OCI-LY7 (cell line): Measurements from ENCODE around the gene NPDC1. TPM values are rescaled to one million over a fixed set of nuclear protein-coding genes. Genes with fewer than 3 reads are reported as not detected.

ENCODE experiments used
- BruUV-seq: library from RNA; stranded (reverse); fragments of 400-500 nt; replicated peaks from 2 replicates; lab custom pipeline; 2021; lab: Mats Ljungman, UMichigan
- CTCF ChIA-PET: fragments of 300-600 bp; sonication (Branson Sonifier 250); formaldehyde crosslinking; loops from one replicate; lab custom pipeline; 2022; ENCODE audit warnings: antibody characterized with exemption; ENCODE audit not compliant: unreplicated experiment; lab: Charles Lee
- POLR2A ChIA-PET: fragments of 300-600 bp; sonication (Branson Sonifier 250); formaldehyde crosslinking; loops from one replicate; lab custom pipeline; 2022; ENCODE audit warnings: antibody characterized with exemption; lab: Charles Lee
- DNase-seq: peaks from one replicate; pipeline ENCODE4 v3.0.0-alpha.2; 2015; ENCODE audit warnings: low spot score
- H2AFZ ChIP-seq: fragments of 200-600 bp; sonication (generic), shearing (Covaris generic); 2 replicates; pipeline ENCODE4 v1.6.1; 2014; ENCODE audit warnings: mild to moderate bottlenecking, antibody characterized with exemption, low read length, moderate library complexity
- H3K27ac ChIP-seq: fragments of 200-600 bp; sonication (generic); 2 replicates; pipeline ENCODE4 v1.5.1; 2014; ENCODE audit warnings: mixed run types, low read depth, mild to moderate bottlenecking, moderate library complexity, low read length, inconsistent platforms; ENCODE audit not compliant: poor library complexity, severe bottlenecking
- H3K36me3 ChIP-seq: fragments of 200-600 bp; sonication (generic); 2 replicates; pipeline ENCODE4 v1.6.1; 2014; ENCODE audit warnings: mild to moderate bottlenecking, antibody characterized with exemption, low read length, moderate library complexity, mixed read lengths; ENCODE audit not compliant: insufficient read depth
- H3K4me1 ChIP-seq: fragments of 200-600 bp; sonication (generic); 2 replicates; pipeline ENCODE4 v1.5.1; 2014; ENCODE audit warnings: mild to moderate bottlenecking, low read length; ENCODE audit not compliant: insufficient read depth, poor library complexity, severe bottlenecking
- H3K4me2 ChIP-seq: fragments of 200-600 bp; sonication (generic); 2 replicates; pipeline ENCODE4 v1.6.1; 2014; ENCODE audit warnings: mild to moderate bottlenecking, low read length
- H3K4me3 ChIP-seq: fragments of 200-600 bp; sonication (generic); 2 replicates; pipeline ENCODE4 v1.5.1; 2014; ENCODE audit warnings: mild to moderate bottlenecking, low read depth, low read length; ENCODE audit not compliant: poor library complexity, severe bottlenecking
- H3K79me2 ChIP-seq: fragments of 200-600 bp; sonication (generic); 2 replicates; pipeline ENCODE4 v1.6.1; 2016; ENCODE audit warnings: low read depth, mild to moderate bottlenecking, low read length, moderate library complexity, mixed read lengths; ENCODE audit not compliant: insufficient read depth
- H3K9me2 ChIP-seq: fragments of 200-600 bp; sonication (generic); 2 replicates; pipeline ENCODE4 v1.6.1; 2016; ENCODE audit warnings: mild to moderate bottlenecking, low read length, mixed read lengths; ENCODE audit not compliant: insufficient read depth
- H3K9me3 ChIP-seq: fragments of 200-600 bp; sonication (generic); 2 replicates; pipeline ENCODE4 v1.6.1; 2014; ENCODE audit warnings: mild to moderate bottlenecking, mixed run types, low read length, mixed read lengths
- H4K20me1 ChIP-seq: fragments of 200-600 bp; sonication (generic); 2 replicates; pipeline ENCODE4 v1.6.1; 2014; ENCODE audit warnings: mild to moderate bottlenecking, antibody characterized with exemption, low read length, moderate library complexity, mixed read lengths; ENCODE audit not compliant: insufficient read depth
- EZH2phosphoT487 ChIP-seq: fragments of 200-600 bp; sonication (generic); IDR thresholded peaks from 2 replicates; pipeline ENCODE4 v1.6.1; 2018; ENCODE audit warnings: low read depth, borderline replicate concordance, mild to moderate bottlenecking, mixed run types, antibody characterized with exemption, low read length, moderate library complexity, mixed read lengths
- intact Hi-C: fragments of 100-400 bp; cut with micrococcal nuclease; formaldehyde crosslinking; loops from one replicate; pipeline ENCODE4 v1.10.0; 2022; ENCODE audit not compliant: unreplicated experiment
- total RNA-seq, 2 experiments: library from RNA; depleted of rRNA in 1 of 2; stranded (reverse); fragments of >200 nt in 1 of 2; shearing (Covaris generic) in 1 of 2; gene quantifications; 2 replicates each; pipeline ENCODE4 v1.2.3, GENCODE V29; 2014 to 2022
- TF ChIP-seq, protein P1 (sequence below): fragments of 200-600 bp; sonication (generic); conservative IDR thresholded peaks from 2 replicates; pipeline ENCODE4 v1.5.1; 2014; ENCODE audit warnings: mild to moderate bottlenecking, antibody characterized with exemption, low read length, moderate library complexity, mixed read lengths

Gene NPDC1
- total RNA-seq, 2 experiments from 2014 or later = 0.32 to 0.38 TPM

DNA sequence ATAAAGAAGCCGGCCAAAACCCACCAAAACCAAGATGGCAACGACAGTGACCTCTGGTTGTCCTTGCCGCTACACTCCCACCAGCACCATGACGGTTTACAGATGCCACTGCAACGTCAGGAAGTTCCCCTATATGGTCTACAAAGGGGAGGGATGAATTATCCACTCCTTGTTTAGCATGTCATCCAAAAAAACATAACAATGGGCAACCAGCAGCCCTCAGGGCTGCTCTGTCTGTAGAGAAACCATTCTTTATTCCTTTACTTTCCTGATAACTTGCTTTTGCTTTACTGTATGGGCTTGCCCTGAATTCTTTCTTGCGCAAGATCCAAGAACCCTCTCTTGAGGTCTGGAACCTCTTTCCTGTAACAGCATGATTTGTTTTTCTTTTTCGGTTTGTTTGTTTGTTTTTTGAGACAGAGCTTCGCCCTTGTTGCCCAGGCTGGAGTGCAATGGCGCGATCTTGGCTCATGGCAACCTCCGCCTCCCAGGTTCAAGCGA lies 29.3 kb upstream of the NPDC1 start:
- H3K4me1 ChIP-seq = peaks cover 27% of the 10 kb centered on the region
- no peak overlapping the region for H3K4me3 ChIP-seq
- no peak for DNase-seq
- no peaks in the 10 kb centered on the region for H3K36me3 ChIP-seq
- no peaks in the 10 kb centered on the region for H4K20me1 ChIP-seq
- H3K79me2 ChIP-seq = no peaks in the 10 kb centered on the region
- ChIA-PET CTCF (no interaction called here), POLR2A (interaction anchor here (1.0 kb wide), 1 partner anchor 11 kb away, joined by 3 read pairs; the partner anchor contains the start of gene MAN1B1)
- no peak overlapping the region for H3K4me2 ChIP-seq
- BruUV-seq = no TSS peak
- TF ChIP-seq, protein P1, sequence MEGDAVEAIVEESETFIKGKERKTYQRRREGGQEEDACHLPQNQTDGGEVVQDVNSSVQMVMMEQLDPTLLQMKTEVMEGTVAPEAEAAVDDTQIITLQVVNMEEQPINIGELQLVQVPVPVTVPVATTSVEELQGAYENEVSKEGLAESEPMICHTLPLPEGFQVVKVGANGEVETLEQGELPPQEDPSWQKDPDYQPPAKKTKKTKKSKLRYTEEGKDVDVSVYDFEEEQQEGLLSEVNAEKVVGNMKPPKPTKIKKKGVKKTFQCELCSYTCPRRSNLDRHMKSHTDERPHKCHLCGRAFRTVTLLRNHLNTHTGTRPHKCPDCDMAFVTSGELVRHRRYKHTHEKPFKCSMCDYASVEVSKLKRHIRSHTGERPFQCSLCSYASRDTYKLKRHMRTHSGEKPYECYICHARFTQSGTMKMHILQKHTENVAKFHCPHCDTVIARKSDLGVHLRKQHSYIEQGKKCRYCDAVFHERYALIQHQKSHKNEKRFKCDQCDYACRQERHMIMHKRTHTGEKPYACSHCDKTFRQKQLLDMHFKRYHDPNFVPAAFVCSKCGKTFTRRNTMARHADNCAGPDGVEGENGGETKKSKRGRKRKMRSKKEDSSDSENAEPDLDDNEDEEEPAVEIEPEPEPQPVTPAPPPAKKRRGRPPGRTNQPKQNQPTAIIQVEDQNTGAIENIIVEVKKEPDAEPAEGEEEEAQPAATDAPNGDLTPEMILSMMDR = no peak
- TF ChIP-seq EZH2phosphoT487 = no peak
- H3K27ac ChIP-seq = no peak overlapping the region
- no peak overlapping the region for H2AFZ ChIP-seq
- intact Hi-C loops = no loop called here
- no peaks in the 10 kb centered on the region for H3K9me2 ChIP-seq
- H3K9me3 ChIP-seq = no peaks in the 10 kb centered on the region

DNA sequence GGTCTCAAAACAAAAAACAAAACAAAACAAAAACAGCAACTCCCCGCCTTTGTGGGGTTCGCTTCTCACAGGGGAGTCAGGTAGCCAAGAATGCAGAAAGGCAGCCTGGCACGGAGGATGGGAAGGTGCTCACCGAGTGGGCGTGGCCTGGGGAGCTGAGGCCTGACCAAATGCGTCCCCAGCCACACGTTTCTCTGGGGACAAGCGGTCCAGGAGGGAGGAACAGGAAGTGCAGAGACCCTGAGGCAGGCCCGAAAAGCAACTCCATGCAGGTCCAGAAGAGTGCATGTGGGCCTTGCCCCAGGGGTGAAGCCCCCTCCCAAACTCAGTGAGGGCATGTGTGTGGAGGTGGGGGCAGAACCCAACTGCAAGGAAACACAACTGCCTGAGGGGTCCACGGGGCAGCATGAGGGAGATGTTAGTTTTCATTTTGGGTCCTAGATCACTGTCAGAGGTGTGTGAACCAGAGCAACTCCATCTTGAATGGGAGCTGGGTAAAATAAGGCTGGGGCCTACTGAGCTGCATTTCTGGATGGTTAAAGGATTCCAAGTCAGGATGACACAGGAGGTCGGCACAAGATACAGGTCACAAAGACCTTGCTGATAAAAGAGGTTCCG lies 28.8 kb upstream of the NPDC1 start:
- DNase-seq = peak; percentile 17
- Histone ChIP-seq H3K79me2 (no peaks in the 10 kb centered on the region), H3K27ac (no peak overlapping the region), H2AFZ (no peak overlapping the region), H3K4me1 (peaks cover 27% of the 10 kb centered on the region), H3K4me3 (no peak overlapping the region), H4K20me1 (no peaks in the 10 kb centered on the region), H3K4me2 (no peak overlapping the region), H3K9me2 (no peaks in the 10 kb centered on the region), H3K9me3 (no peaks in the 10 kb centered on the region), H3K36me3 (no peaks in the 10 kb centered on the region)
- BruUV-seq = no TSS peak
- CTCF ChIA-PET = no interaction called here
- TF ChIP-seq, protein P1 = no peak
- no peak for TF ChIP-seq EZH2phosphoT487
- intact Hi-C loops = no loop called here
- POLR2A ChIA-PET = interaction anchor here (1.0 kb wide), 1 partner anchor 12 kb away, joined by 3 read pairs; the partner anchor contains the start of gene MAN1B1

DNA sequence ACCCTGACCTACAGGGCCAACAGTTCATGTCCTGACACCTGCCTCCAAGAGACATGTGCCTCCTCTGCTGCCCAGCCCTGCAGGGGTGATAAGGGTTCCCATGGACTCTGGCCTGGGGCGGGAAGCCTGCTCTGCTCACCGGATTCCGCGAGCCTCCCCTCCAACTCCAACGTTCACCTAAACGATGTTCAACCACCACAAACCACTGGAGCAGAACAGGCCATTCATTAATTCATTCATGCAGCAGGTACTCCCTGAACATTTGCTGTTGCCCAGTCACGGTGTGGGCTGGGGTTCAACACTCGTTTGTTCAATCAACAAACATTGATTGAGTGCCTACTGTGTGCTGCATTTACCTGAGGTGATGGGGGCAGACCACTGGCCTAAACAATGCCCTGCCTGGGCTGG lies 28.0 kb upstream of the NPDC1 start:
- no peaks in the 10 kb centered on the region for H3K9me3 ChIP-seq
- BruUV-seq = no TSS peak

More for the DNA sequence above, 28.0 kb upstream of the NPDC1 start:
- DNase-seq = no peak
- no peaks in the 10 kb centered on the region for H4K20me1 ChIP-seq
- ChIA-PET POLR2A (interaction anchor here (1.0 kb wide), 1 partner anchor 13 kb away, joined by 3 read pairs; the partner anchor contains the start of gene MAN1B1), CTCF (no interaction called here)
- H3K9me2 ChIP-seq = no peaks in the 10 kb centered on the region
- H3K27ac ChIP-seq = no peak overlapping the region
- TF ChIP-seq, protein P1 = no peak
- TF ChIP-seq EZH2phosphoT487 = no peak
- no peak overlapping the region for H3K4me3 ChIP-seq
- H2AFZ ChIP-seq = no peak overlapping the region
- peaks cover 29% of the 10 kb centered on the region for H3K4me1 ChIP-seq
- intact Hi-C loops = no loop called here
- H3K79me2 ChIP-seq = peaks cover 7% of the 10 kb centered on the region; the same call in 1 of the 2 replicates
- H3K4me2 ChIP-seq = no peak overlapping the region
- no peaks in the 10 kb centered on the region for H3K36me3 ChIP-seq
